HFF-Myc (cell line): Measurements from ENCODE around the gene ADRM1.

Experiments used
- DNase-seq: peaks from one replicate; pipeline ENCODE4 v3.0.0-alpha.2; 2011; ENCODE audit warnings: low read depth; ENCODE audit errors: extremely low read depth
- H3K4me3 ChIP-seq: replicated peaks from 2 replicates; pipeline ENCODE4 v1.5.1; 2011; ENCODE audit warnings: low read depth, mild to moderate bottlenecking, control low read depth, low read length
- CTCF ChIP-seq: IDR thresholded peaks from 2 replicates; pipeline ENCODE4 v1.5.1; 2012; ENCODE audit warnings: mild to moderate bottlenecking, low read depth, low read length, control low read depth; ENCODE audit errors: missing control alignments

Gene ADRM1

DNA sequence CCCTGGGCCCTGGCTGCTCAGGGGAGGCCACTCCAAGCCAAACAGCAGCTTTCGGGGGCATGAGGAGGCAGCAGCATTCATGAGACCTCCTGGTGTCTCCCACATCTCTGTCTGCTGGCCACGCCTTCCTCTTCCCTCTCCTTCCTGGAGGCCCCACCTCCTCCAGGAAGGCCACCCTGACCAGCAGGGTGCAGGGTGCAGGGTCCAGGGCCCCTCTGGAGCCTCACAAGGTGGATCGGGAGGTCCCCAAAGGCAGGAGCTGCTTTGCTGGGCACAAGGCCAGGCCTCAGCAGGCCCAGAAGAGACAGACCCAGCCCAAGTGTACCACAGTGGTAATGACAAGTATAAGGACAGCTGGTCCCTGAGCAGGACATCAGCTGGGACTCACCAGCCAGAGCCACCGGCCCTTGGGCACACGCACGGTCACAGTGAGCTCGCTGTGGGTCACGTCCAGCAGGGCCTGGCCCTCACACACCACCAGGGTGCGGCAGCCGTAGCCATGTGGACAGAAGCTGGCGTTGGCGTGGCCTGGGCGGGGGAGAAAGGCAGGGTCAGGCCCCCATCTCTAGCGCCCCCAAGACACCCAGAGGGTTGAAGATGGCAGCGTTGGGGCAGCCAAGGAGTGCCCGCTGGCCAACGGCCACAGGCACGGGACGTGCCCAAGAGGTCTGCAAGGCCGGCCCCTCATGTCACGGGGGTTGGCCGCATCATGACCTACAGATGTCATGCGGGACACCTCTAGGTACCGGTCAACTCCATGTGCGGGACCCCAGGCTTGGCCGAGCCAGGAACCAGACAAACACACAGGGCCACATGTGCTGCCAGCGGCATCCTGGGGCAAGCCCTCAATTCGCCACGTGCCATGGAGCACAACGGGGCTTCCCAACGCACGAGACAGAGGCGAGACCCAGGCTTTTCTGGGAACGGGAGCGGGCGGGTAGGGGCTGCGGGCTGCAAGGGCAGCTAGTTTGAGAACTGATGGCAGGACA, 26.9 kb downstream of the ADRM1 start:
- H3K4me3 ChIP-seq = no peak overlapping the region
- DNase-seq = no peak
- TF ChIP-seq CTCF = no peak

DNA sequence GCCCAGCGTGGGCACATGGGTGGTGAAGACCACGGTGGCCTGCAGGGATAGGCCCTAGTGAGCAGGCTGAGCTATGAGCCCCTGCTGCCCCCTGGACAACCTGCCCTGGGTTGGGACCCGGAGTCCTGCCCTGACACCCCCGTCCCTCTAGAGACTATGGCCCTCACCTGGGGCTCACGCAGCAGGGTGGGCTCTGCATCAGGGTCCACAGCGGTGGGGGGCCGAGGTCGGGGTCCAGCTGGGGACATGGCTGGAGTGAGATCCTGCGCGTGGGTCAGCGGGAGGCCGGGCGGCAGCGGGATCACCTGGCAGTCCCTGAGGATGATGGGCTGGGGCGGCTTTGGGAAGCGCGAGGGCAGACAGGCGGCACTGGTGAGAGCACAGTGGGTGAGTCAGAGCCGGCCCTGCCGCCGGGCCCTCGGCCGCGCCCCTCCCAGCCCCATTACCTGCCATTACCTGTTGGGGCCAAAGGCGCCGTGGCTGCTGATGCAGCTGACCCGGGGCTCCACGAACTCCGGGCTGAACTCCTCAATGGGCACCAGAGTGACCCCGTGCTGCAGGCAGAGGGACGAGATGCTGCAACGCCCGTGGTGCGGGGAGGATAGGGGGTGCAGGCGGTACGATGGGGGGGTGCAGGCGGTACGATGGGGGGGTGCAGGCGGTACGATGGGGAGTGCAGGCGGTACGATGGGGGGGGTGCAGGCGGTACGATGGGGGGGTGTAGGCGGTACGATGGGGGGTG, 27.9 kb downstream of the ADRM1 start:
- no peak for TF ChIP-seq CTCF
- H3K4me3 ChIP-seq = no peak overlapping the region
- DNase-seq = no peak

DNA sequence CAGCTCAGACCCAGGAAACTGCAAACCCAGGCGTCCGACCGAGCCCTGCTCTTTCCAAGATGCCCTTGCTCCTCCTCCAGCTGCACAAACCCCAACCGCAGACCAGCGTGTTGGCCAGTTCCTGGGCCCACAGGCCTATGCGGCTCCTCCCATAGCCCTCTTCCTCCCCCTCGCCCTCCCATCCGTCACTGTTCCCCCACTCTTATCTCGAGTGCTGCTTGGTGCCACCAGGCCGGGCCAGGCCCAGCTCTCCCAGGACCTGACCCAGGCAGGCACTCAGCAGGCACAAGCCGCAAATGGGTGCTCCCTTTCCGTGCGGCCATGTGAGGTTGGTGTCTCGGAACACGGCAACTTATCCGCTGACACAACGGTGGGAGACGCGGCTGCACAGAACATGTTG, 28.6 kb downstream of the ADRM1 start:
- no peak for DNase-seq
- no peak overlapping the region for H3K4me3 ChIP-seq
- TF ChIP-seq CTCF = no peak

DNA sequence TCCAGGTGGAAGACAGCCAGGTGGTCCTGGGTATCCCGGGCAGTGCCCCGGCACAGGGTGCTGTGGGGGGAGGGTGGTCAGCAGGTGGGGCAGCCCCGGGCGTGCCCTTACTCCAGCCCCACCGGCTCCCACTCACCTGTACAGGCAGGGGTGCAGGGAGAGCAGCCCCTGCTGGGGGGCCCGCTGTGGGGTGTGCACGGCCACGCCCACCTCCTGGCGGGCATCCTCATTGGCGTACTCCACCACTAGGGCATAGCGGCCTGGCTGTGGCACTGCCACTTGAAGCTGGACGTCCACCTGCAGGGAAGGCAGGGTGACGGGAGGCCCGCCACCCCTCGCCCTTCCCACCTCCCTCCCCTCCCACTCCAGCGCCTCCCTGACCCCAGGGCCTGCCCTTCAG, 29.6 kb downstream of the ADRM1 start:
- no peak for TF ChIP-seq CTCF
- no peak overlapping the region for H3K4me3 ChIP-seq
- no peak for DNase-seq

- TF ChIP-seq CTCF = no peak
- no peak for DNase-seq
- no peak overlapping the region for H3K4me3 ChIP-seq
Observed at GRCh38 chr20:62332989-62333819, 30.4 kb downstream of the ADRM1 start.

DNA sequence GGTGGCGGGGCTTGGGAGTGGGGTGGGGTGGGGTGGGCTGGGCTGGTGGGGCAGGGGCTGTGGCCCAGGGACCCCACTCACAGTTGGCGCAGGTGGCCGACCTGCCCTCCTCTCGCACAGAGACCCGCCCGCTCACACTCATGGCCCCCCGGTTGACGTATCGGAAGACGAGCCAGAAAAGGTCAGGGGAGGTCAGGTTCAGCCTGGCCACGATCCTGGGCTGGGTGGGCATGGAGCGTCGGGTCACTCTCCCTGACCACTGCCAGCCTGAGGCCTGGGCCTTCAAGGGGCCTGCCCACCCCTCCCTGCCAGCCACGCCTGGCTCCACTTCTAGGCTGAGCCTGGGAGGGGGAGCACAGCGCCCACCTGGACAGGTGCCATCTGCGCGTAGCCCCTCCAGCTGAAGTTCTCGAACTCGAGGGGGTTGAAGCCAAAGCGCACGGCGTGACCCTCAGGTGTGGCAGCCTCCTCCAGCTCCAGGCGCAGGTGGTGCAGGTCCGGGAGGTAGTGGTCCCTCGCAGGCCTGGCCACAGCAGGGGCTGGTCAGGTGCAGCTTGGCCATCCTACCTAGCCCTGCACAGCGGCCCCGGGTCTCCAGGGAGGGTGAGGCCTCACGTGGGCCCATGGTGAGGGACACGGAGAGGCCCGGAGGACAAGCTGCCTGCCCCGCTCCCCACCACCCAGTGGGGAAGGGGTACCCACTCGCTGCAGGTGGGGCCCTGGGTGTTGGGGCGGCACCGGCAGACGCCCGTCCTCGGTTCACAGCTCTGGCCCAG, 31.2 kb downstream of the ADRM1 start:
- no peak for DNase-seq
- H3K4me3 ChIP-seq = no peak overlapping the region

More for the DNA sequence above, 31.2 kb downstream of the ADRM1 start:
- no peak for TF ChIP-seq CTCF
